Globus pallidus (tissue), 1 donor: ENCODE results near the gene KLF13.

Source experiments
- DNase-seq: peaks from one replicate; pipeline ENCODE4 v3.0.0-alpha.2; 2015; ENCODE audit warnings: low spot score

Gene KLF13

GRCh38 chr15:31326156-31326874 lies at the start of gene KLF13:
Gene KLF13 (plus strand): TSS chr15:31326835. CDS start chr15:31327213, 378 bp downstream.
- peak; percentile 98 for DNase-seq

DNA sequence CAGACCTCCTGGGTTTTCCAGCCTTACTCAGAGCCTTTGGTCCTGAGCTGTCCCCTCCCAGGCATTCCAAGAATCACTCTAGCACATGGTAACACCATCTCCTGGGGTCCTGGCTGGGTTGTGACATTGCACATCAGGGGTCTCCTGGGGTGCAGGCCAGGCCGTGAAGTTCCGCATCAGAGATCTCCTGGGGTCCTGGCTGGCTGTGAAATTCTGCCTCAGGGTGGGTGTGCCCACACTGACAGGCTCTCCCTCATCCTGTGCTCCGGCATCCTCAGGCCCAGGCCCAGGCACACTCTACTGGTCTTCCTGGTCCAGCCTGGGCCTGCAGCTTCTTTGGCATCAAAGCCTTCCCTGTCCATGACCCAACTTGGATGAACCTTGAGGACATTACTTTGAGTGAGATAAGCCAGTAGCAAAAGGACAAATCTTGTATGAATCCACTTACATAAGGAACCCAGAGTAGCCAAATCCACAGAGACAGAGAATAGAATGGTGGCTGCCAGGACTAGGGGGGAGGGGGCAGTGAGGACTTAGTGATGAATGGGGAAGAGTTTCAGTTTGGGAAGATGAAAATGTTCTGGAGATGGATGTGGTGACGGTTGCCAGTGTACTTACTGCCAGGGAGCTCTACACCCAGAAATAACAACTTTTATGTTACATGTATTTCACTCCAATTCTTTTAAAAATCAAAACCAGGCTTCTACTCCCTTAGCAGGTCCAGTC lies 49.1 kb upstream of the KLF13 start:
- no peak for DNase-seq

- no peak for DNase-seq
Measured at GRCh38 chr15:31278061-31278445, 48.6 kb upstream of the KLF13 start.

GRCh38 chr15:31278544-31279220 lies 48.0 kb upstream of the KLF13 start:
- DNase-seq, result peak; percentile 62

GRCh38 chr15:31279221-31280045 lies 47.2 kb upstream of the KLF13 start:
- DNase-seq, result peak; percentile 41

- DNase-seq, result peak; percentile 99
Measured at GRCh38 chr15:31280046-31280830, 46.4 kb upstream of the KLF13 start.

DNA sequence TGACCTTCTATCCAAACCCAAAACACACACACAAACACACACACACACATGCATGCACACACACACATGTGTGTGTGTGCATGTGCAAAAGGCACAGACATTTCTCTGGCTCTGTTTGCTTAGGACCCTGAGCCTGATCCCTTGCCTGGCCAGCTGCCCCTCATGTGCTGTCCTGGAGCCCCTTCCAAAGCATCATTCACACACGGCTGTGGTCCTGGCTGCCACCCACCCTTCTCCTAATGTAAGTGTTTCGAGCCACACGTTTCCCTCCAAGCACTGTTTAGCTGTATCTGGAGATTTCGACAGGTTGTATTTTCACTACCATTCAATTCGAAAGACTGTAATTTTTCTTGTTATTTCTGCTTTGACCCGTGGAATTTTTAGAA lies 45.8 kb upstream of the KLF13 start:
- no peak for DNase-seq

- DNase-seq, result no peak
Measured at GRCh38 chr15:31283043-31283442, 43.6 kb upstream of the KLF13 start.

DNA sequence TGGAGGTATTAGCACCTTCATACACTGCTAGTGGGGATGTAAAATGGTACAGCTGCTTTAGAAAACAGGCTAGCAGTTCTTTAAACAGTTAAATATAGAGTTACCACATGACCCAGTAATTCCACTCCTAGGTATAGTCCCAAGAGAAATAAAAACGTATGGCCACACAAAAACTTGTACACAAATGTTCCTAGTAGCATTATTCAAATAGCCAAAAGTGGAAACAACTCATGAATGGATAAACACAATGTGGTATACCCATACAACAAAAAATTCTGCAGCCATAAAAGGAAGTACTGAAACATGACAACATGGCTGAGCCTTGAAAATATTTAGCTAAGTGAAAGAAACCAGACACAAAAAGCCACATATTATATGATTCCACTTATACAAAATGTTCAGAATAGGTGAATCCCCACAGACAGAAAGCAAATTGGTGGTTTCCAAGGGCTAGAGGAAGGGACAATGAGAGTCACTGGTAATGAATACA lies 40.8 kb upstream of the KLF13 start:
- DNase-seq, result no peak

DNA sequence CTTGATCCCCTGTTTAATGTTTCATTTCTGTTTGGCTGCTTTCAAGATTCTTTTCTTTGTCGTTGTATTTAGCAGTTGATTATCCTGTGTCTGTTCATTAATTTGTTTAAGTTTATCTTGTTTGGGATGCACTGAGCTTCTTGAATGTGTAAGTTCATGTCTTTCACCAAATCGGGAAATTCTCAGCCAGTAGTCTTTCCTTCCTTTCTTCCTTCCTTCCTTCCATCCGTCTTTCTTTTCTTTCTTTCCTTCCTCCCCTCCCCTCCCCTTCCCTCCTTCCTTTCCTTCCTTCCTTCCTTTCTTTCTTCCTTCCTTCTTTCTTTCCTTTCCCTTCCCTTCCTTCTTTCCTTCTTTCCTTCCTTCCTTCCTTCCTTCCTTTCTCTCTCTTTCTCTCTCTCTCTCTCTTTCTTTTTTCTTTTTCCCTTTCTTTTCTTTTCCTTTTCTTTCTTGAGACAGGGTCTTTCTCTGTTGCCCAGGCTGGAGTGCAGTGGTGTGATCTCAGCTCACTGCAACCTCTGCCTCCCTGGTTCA lies 35.5 kb upstream of the KLF13 start:
- no peak for DNase-seq

GRCh38 chr15:31292391-31293015 lies 34.1 kb upstream of the KLF13 start:
- peak; percentile 93 for DNase-seq

- no peak for DNase-seq
Measured at GRCh38 chr15:31293655-31294054, 33.0 kb upstream of the KLF13 start.

DNA sequence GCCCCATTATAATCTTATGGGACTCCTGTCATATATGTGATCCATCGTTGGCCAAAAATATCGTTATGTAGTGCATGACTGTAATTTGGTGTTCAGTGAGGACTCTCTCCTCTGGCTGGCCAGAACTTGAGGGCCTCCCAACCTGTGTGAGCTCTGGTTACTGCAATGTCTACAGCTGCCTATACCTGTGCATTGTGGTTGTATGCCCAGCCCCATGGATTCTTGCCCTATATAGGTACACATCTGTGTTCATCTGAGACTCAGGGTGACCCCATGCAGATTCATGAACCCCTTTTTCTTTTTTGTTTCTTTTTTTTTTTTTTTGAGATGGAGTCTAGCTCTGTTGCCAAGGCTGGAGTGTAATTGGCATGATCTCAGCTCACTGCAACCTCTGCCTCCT lies 32.6 kb upstream of the KLF13 start:
- DNase-seq, result no peak

DNA sequence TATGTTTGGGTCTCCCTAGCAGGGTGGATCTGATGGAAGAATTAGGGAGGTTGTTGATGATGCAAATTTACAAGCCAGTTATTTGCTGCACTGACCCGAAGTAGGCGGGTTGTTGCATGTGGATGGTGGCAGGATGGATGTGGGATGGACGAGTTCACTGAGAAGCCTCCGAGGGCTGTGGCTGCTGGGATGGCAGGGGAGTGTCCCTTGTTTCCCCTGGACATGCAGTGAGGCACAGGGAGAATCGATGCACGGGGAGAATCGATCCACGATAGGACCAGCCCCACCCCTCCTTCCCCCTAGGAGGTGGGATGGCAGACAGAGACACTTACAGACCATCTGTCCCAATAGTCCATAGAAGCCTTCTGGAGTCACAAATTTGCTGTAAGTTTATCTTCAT lies 31.0 kb upstream of the KLF13 start:
- DNase-seq, result no peak

- no peak for DNase-seq
Measured at GRCh38 chr15:31296219-31296645, 30.4 kb upstream of the KLF13 start.

GRCh38 chr15:31296646-31297574 lies 29.7 kb upstream of the KLF13 start:
- no peak for DNase-seq

DNA sequence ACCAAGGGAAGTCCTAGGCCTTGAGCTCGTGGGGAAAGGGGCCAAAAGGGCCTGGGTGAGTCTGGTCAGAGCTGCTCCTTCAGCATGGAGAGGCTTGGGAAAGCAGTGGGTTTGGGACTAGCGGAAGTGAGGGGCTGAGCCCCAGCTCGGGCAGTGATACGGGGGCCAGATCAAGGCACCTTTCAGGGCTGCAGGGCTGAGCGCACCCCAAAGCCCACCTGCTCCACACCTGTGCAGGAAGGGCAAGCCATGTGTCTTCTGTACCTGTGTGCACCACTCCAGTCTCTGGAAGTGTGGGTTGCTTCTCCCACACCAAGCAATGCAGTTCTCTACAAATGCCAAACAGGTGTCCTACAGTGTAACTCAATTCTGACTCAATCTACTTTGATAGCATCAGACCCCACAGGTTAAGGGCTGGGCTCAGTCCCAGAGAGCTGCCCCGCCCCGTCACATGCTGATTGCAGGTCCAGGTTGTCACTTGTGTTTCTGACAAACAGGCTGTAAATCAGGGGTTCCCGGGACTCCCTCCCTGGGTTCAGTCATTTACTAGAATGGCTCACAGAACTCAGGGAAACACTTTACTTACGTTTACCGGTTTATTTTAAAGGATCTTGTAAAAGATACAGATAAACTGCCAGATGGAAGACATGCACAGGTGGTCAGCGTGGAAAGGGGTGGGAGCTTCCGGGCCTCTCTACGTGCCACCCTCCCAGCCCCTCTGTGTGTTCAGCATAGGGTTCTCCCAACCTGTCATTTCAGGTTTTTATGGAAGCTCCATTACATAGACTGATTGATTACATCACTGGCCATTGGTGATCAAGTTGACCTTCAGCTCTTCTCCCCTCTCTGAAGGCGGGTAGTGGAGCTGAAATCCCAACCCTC lies 28.8 kb upstream of the KLF13 start:
- DNase-seq, result no peak

DNA sequence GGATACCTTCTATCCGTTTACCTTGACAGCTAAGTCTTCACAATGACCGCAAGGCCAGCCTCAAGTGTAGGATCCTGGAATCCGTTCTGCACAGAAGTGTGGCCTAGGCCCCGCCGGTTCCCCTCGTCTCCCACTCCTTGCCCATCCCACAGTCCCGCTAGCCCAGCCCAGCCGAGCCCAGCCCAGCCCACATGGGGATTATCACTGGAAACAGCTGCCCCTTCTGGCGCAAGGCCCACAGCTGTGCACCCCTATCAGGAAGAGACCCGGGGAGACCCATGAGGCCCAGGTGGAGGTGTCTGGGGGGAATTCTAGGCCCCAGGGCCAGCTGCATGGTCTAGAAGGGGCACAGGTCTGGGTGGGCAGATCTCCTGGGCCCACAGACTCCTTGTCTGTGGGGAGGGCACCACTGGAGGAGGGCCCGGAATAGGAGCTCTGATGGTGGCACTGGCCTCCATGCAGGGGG lies 27.9 kb upstream of the KLF13 start:
- DNase-seq, result no peak
